Lower lobe of right lung (tissue), 2 donors: ENCODE measurements around the gene OTOF. TPM values are rescaled to one million over a fixed set of nuclear protein-coding genes. Genes with fewer than 3 reads are reported as not detected.

Experiments used
- ATAC-seq, 2 donors: fragments of 200-7000 bp; cut with Tn5 transposase; one replicate each; pipeline ENCODE4 v1.9.1; 2020 to 2022; ENCODE audit warnings: mild to moderate bottlenecking in 2 of 2, moderate library complexity in 2 of 2
- DNase-seq: peaks from one replicate; pipeline ENCODE4 v3.0.0-alpha.2; 2020
- H3K27ac ChIP-seq: fragments of 200-600 bp; one replicate; pipeline ENCODE4 v1.8.0; 2022
- H3K27me3 ChIP-seq: fragments of 200-600 bp; one replicate; pipeline ENCODE4 v1.8.0; 2022; ENCODE audit warnings: low read depth
- H3K36me3 ChIP-seq: fragments of 200-600 bp; one replicate; pipeline ENCODE4 v1.8.0; 2022; ENCODE audit warnings: mild to moderate bottlenecking
- H3K4me1 ChIP-seq: fragments of 200-600 bp; one replicate; pipeline ENCODE4 v1.8.0; 2022
- H3K4me3 ChIP-seq: fragments of 200-600 bp; one replicate; pipeline ENCODE4 v1.8.0; 2022; ENCODE audit warnings: mild to moderate bottlenecking
- H3K9me3 ChIP-seq: fragments of 200-600 bp; one replicate; pipeline ENCODE4 v1.8.0; 2022
- intact Hi-C: fragments of 100-400 bp; cut with DNase I; formaldehyde crosslinking; loops from one replicate; pipeline ENCODE4 v1.11.0; 2022
- long read RNA-seq: library from polyadenylated mRNA; unstranded; transcript quantifications from one replicate; pipeline ENCODE4 v2.0.0, GENCODE V29; 2021
- total RNA-seq: library from RNA; stranded (reverse); fragmentation: NEBNext Ultra II Directional; extraction: Animal tissue kit (Norgen Biotek cat#: 25700); gene quantifications from one replicate; pipeline ENCODE4 v1.2.1, GENCODE V29; 2021
- TF ChIP-seq, protein P1 (sequence below): fragments of 200-600 bp; IDR thresholded peaks from one replicate; pipeline ENCODE4 v1.8.0; 2022; ENCODE audit warnings: antibody characterized with exemption, mild to moderate bottlenecking
- donor health status: DM: no; HTN: yes; CAD: no; lungs with severe emphysema.

OTOF gene
- 0.35 TPM for total RNA-seq
- long read RNA-seq = 0 reads

DNA sequence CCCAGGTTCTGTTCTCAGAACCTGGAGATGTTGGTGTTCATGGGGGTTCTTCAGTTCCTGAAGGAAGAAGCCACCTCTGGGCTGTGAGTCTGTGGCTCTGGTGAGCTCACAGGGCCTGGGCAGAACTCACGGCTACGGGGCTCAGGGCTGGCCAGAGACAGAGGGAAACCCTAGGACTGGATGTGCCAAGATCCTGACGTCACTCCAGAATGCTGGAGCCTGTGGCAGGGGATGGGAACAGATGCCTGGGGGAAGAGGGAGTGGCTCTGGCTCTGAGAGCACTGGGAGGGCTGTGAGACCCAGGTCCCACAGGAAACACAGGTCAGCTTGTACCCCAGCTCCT lies at the start of gene OTOF:
Gene OTOF (minus strand): TSS at position 214 of the 343 bp plus-strand sequence.
- no peaks in the 10 kb centered on the region for H3K9me3 ChIP-seq
- ATAC-seq = no peak

GRCh38 chr2:26526589-26526988 lies 48.7 kb upstream of the OTOF start:
- no peaks in the 10 kb centered on the region for H3K4me1 ChIP-seq
- no peaks in the 10 kb centered on the region for H3K9me3 ChIP-seq
- no peak overlapping the region for H3K4me3 ChIP-seq
- ATAC-seq = no peak
- H3K27ac ChIP-seq = no peak overlapping the region
- intact Hi-C loops = no loop called here
- no peaks in the 10 kb centered on the region for H3K36me3 ChIP-seq
- TF ChIP-seq, protein P1, sequence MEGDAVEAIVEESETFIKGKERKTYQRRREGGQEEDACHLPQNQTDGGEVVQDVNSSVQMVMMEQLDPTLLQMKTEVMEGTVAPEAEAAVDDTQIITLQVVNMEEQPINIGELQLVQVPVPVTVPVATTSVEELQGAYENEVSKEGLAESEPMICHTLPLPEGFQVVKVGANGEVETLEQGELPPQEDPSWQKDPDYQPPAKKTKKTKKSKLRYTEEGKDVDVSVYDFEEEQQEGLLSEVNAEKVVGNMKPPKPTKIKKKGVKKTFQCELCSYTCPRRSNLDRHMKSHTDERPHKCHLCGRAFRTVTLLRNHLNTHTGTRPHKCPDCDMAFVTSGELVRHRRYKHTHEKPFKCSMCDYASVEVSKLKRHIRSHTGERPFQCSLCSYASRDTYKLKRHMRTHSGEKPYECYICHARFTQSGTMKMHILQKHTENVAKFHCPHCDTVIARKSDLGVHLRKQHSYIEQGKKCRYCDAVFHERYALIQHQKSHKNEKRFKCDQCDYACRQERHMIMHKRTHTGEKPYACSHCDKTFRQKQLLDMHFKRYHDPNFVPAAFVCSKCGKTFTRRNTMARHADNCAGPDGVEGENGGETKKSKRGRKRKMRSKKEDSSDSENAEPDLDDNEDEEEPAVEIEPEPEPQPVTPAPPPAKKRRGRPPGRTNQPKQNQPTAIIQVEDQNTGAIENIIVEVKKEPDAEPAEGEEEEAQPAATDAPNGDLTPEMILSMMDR = no peak
- H3K27me3 ChIP-seq = peaks cover 12% of the 10 kb centered on the region
- no peak for DNase-seq

More for the DNA sequence above, at the start of gene OTOF:
- H3K4me1 ChIP-seq = no peaks in the 10 kb centered on the region
- H3K36me3 ChIP-seq = no peaks in the 10 kb centered on the region
- H3K27me3 ChIP-seq = no peaks in the 10 kb centered on the region
- H3K27ac ChIP-seq = no peak within 1 kb of the TSS
- TF ChIP-seq, protein P1 = no peak
- no peak for DNase-seq
- H3K4me3 ChIP-seq = no peak within 1 kb of the TSS
- intact Hi-C loops = no loop called here

DNA sequence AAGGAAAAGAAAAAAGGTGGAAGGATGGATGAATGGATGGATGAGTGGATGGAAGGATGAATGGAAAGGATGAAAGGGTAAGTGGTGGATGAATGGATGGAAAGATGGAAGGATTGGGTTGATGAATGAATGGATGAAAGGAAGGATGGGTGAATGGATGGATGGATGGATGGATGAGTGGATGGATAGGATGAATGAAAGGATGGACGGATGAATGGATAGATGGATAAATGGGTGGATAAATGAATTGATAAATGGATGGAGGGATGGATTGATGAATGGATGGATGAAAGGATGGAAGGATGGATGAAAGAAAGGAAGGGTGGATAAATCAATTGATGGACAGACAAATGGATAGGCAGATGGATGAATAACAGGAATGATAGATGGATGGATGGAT lies 48.2 kb upstream of the OTOF start:
- H3K4me1 ChIP-seq = no peaks in the 10 kb centered on the region
- intact Hi-C loops = no loop called here
- no peak for ATAC-seq

GRCh38 chr2:26523750-26524149 lies 45.8 kb upstream of the OTOF start:
- ATAC-seq = no peak
- H3K4me3 ChIP-seq = no peak overlapping the region
- intact Hi-C loops = no loop called here
- no peaks in the 10 kb centered on the region for H3K4me1 ChIP-seq
- TF ChIP-seq, protein P1 = no peak
- peaks cover 13% of the 10 kb centered on the region for H3K27me3 ChIP-seq
- no peaks in the 10 kb centered on the region for H3K9me3 ChIP-seq
- DNase-seq = no peak
- no peaks in the 10 kb centered on the region for H3K36me3 ChIP-seq
- H3K27ac ChIP-seq = no peak overlapping the region

More for the DNA sequence above, 48.2 kb upstream of the OTOF start:
- H3K27me3 ChIP-seq = peaks cover 12% of the 10 kb centered on the region
- no peak overlapping the region for H3K4me3 ChIP-seq
- no peak overlapping the region for H3K27ac ChIP-seq
- no peak for DNase-seq
- TF ChIP-seq, protein P1 = no peak
- H3K36me3 ChIP-seq = no peaks in the 10 kb centered on the region
- no peaks in the 10 kb centered on the region for H3K9me3 ChIP-seq

DNA sequence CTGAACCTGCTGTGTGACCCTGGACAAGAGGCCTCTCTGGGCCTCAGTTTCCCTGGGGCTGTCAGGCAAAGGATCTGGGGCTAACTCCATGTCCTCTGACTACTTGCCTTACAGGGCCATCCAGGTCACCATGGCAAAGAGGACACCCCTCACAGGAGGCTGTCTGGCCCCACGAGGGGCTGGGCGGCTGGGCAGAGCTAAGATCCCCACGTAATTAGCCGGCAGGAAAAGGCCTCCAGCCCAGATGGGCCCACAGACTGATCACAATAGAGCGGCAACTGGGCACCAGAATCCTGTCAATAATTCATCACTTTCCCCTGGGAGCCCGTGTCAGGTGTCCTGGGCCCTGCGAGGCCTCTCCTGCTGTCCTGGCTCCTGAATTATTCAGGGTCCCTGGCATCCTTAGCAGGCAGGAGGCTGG lies 44.8 kb upstream of the OTOF start:
- Histone ChIP-seq H3K27ac (no peak overlapping the region), H3K4me3 (no peak overlapping the region), H3K36me3 (no peaks in the 10 kb centered on the region), H3K9me3 (no peaks in the 10 kb centered on the region), H3K4me1 (no peaks in the 10 kb centered on the region), H3K27me3 (peaks cover 16% of the 10 kb centered on the region)
- ATAC-seq (no peak), DNase-seq (no peak)
- TF ChIP-seq, protein P1 = no peak
- intact Hi-C loops = no loop called here

- Histone ChIP-seq H3K27me3 (peaks cover 15% of the 10 kb centered on the region), H3K4me1 (no peaks in the 10 kb centered on the region), H3K36me3 (no peaks in the 10 kb centered on the region), H3K9me3 (no peaks in the 10 kb centered on the region), H3K27ac (no peak overlapping the region), H3K4me3 (no peak overlapping the region)
- intact Hi-C loops = no loop called here
- no peak for ATAC-seq
- TF ChIP-seq, protein P1 = no peak
- DNase-seq = no peak
Observed at GRCh38 chr2:26522325-26522724, 44.4 kb upstream of the OTOF start.
